Measurements from ENCODE around the gene CDK5R1. TPM values are rescaled to one million over a fixed set of nuclear protein-coding genes. Genes with fewer than 3 reads are reported as not detected.
A peak's percentile ranks its signal among the peaks of the same experiment; 100 is the strongest.

The CDK5R1 gene
- total RNA-seq, 1 experiment from 2014 or later, result 0.26 TPM

- no peaks in the 10 kb centered on the region for H3K9me3 ChIP-seq (ENCODE audit: low read length)
- no peaks in the 10 kb centered on the region for H3K9me2 ChIP-seq (replicated peaks; ENCODE audit: insufficient read depth, low read length)
- peaks cover 5% of the 10 kb centered on the region for H3K4me1 ChIP-seq (ENCODE audit: low read length)
- peaks cover 13% of the 10 kb centered on the region; the same call in 1 of the 2 replicates for H4K20me1 ChIP-seq (ENCODE audit: insufficient read depth, low read depth, low read length)
- no peak overlapping the region for H3K9ac ChIP-seq (ENCODE audit: low read length)
- no peak overlapping the region for H3K27ac ChIP-seq (ENCODE audit: low read length)
- H3K79me2 ChIP-seq (ENCODE audit: low read length), result no peaks in the 10 kb centered on the region
- H3K27me3 ChIP-seq (ENCODE audit: low read length), result no peaks in the 10 kb centered on the region
- no peak for DNase-seq
- H2AFZ ChIP-seq (ENCODE audit: low read length), result no peak overlapping the region
- H3K4me2 ChIP-seq (ENCODE audit: low read depth, low read length, poor library complexity, severe bottlenecking), result no peak overlapping the region
- peaks cover 6% of the 10 kb centered on the region; the same call in 1 of the 2 replicates for H3K36me3 ChIP-seq (ENCODE audit: insufficient read depth, low read length)
- no peak overlapping the region for H3K4me3 ChIP-seq (ENCODE audit: low read length)
Measured at GRCh38 chr17:32485261-32486110, 1.3 kb upstream of the CDK5R1 start.

DNA sequence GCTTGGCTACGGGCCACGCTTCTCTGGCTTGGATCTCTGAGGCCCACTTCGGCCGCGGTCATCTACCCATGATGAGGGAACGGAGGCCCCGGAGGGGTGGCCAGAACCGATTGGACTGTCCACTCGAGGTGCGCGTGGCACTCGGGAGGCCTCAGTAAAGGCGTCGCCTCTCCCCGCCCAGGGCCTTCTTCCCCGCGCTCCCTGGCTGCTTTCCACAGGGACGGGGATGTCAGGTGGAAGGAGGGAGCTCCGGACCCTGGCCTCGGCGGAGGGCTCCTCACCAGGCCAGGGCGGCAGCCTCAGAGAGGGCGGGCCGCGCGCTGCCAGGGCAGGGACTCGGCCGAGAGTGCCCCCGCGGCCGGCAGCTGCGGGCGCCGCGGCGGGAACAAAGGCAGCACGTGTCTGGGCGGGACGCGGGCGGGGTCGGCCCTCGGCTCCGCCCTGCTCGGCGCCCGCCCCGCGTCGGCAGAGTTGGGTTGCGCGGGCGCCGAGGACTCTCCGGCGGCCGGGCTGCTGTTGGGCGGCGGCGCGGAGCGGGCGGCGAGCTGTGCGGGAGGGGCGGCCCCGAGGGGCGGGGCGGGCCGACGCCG lies 587 bp upstream of the CDK5R1 start:
- Histone ChIP-seq H3K79me2 (ENCODE audit: low read length) (no peaks in the 10 kb centered on the region), H3K4me2 (ENCODE audit: low read depth, low read length, poor library complexity, severe bottlenecking) (peak overlapping the region; percentile 42), H3K27me3 (ENCODE audit: low read length) (no peaks in the 10 kb centered on the region), H3K9me3 (ENCODE audit: low read length) (no peaks in the 10 kb centered on the region), H3K4me1 (ENCODE audit: low read length) (peaks cover 5% of the 10 kb centered on the region), H3K9me2 (replicated peaks; ENCODE audit: insufficient read depth, low read length) (no peaks in the 10 kb centered on the region), H3K36me3 (ENCODE audit: insufficient read depth, low read length) (0 out of 2 replicates have a peak, but pooled peaks cover 5% of the 10 kb centered on the region), H4K20me1 (ENCODE audit: insufficient read depth, low read depth, low read length) (peaks cover 13% of the 10 kb centered on the region; the same call in 1 of the 2 replicates), H3K4me3 (ENCODE audit: low read length) (peak overlapping the region; percentile 51; the same call in 1 of the 2 replicates), H2AFZ (ENCODE audit: low read length) (peak overlapping the region; percentile 65; the same call in 1 of the 2 replicates), H3K27ac (ENCODE audit: low read length) (no peak overlapping the region), H3K9ac (ENCODE audit: low read length) (peak overlapping the region; percentile 52)
- peak; percentile 87 for DNase-seq

GRCh38 chr17:32487473-32488176 lies 832 bp downstream of the CDK5R1 start:
- Histone ChIP-seq H4K20me1 (ENCODE audit: insufficient read depth, low read depth, low read length) (peaks cover 13% of the 10 kb centered on the region; the same call in 1 of the 2 replicates), H3K79me2 (ENCODE audit: low read length) (no peaks in the 10 kb centered on the region), H3K9me3 (ENCODE audit: low read length) (no peaks in the 10 kb centered on the region), H2AFZ (ENCODE audit: low read length) (no peak overlapping the region), H3K36me3 (ENCODE audit: insufficient read depth, low read length) (no peaks in the 10 kb centered on the region), H3K4me2 (ENCODE audit: low read depth, low read length, poor library complexity, severe bottlenecking) (no peak overlapping the region), H3K27ac (ENCODE audit: low read length) (no peak overlapping the region), H3K9ac (ENCODE audit: low read length) (no peak overlapping the region), H3K27me3 (ENCODE audit: low read length) (no peaks in the 10 kb centered on the region), H3K4me1 (ENCODE audit: low read length) (peaks cover 6% of the 10 kb centered on the region), H3K9me2 (replicated peaks; ENCODE audit: insufficient read depth, low read length) (no peaks in the 10 kb centered on the region), H3K4me3 (ENCODE audit: low read length) (no peak overlapping the region)
- DNase-seq, result no peak

DNA sequence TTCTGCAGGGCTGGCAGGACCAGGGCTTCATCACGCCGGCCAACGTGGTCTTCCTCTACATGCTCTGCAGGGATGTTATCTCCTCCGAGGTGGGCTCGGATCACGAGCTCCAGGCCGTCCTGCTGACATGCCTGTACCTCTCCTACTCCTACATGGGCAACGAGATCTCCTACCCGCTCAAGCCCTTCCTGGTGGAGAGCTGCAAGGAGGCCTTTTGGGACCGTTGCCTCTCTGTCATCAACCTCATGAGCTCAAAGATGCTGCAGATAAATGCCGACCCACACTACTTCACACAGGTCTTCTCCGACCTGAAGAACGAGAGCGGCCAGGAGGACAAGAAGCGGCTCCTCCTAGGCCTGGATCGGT lies 1.4 kb downstream of the CDK5R1 start:
- Histone ChIP-seq H3K4me1 (ENCODE audit: low read length) (peaks cover 11% of the 10 kb centered on the region), H3K4me2 (ENCODE audit: low read depth, low read length, poor library complexity, severe bottlenecking) (no peak overlapping the region), H3K9me2 (replicated peaks; ENCODE audit: insufficient read depth, low read length) (no peaks in the 10 kb centered on the region), H3K79me2 (ENCODE audit: low read length) (no peaks in the 10 kb centered on the region), H3K9ac (ENCODE audit: low read length) (no peak overlapping the region), H3K4me3 (ENCODE audit: low read length) (no peak overlapping the region), H3K27ac (ENCODE audit: low read length) (no peak overlapping the region), H3K9me3 (ENCODE audit: low read length) (no peaks in the 10 kb centered on the region), H3K27me3 (ENCODE audit: low read length) (no peaks in the 10 kb centered on the region), H2AFZ (ENCODE audit: low read length) (no peak overlapping the region), H4K20me1 (ENCODE audit: insufficient read depth, low read depth, low read length) (peaks cover 13% of the 10 kb centered on the region; the same call in 1 of the 2 replicates), H3K36me3 (ENCODE audit: insufficient read depth, low read length) (no peaks in the 10 kb centered on the region)
- no peak for DNase-seq

GRCh38 chr17:32488604-32489180 lies 1.9 kb downstream of the CDK5R1 start:
- peaks cover 11% of the 10 kb centered on the region for H3K4me1 ChIP-seq (ENCODE audit: low read length)
- no peaks in the 10 kb centered on the region for H3K9me3 ChIP-seq (ENCODE audit: low read length)
- peaks cover 13% of the 10 kb centered on the region; the same call in 1 of the 2 replicates for H4K20me1 ChIP-seq (ENCODE audit: insufficient read depth, low read depth, low read length)
- H3K36me3 ChIP-seq (ENCODE audit: insufficient read depth, low read length), result no peaks in the 10 kb centered on the region
- no peak overlapping the region for H3K9ac ChIP-seq (ENCODE audit: low read length)
- no peak overlapping the region for H2AFZ ChIP-seq (ENCODE audit: low read length)
- no peak overlapping the region for H3K4me3 ChIP-seq (ENCODE audit: low read length)
- H3K27me3 ChIP-seq (ENCODE audit: low read length), result no peaks in the 10 kb centered on the region
- H3K9me2 ChIP-seq (replicated peaks; ENCODE audit: insufficient read depth, low read length), result no peaks in the 10 kb centered on the region
- no peak for DNase-seq
- H3K4me2 ChIP-seq (ENCODE audit: low read depth, low read length, poor library complexity, severe bottlenecking), result no peak overlapping the region
- H3K79me2 ChIP-seq (ENCODE audit: low read length), result no peaks in the 10 kb centered on the region
- H3K27ac ChIP-seq (ENCODE audit: low read length), result no peak overlapping the region

- Histone ChIP-seq H3K27ac (ENCODE audit: low read length) (no peak overlapping the region), H4K20me1 (ENCODE audit: insufficient read depth, low read depth, low read length) (0 out of 2 replicates have a peak, but pooled peaks cover 13% of the 10 kb centered on the region), H3K4me3 (ENCODE audit: low read length) (no peak overlapping the region), H3K27me3 (ENCODE audit: low read length) (no peaks in the 10 kb centered on the region), H3K4me1 (ENCODE audit: low read length) (peaks cover 11% of the 10 kb centered on the region), H3K9me3 (ENCODE audit: low read length) (no peaks in the 10 kb centered on the region), H3K79me2 (ENCODE audit: low read length) (no peaks in the 10 kb centered on the region), H3K9me2 (replicated peaks; ENCODE audit: insufficient read depth, low read length) (no peaks in the 10 kb centered on the region), H3K4me2 (ENCODE audit: low read depth, low read length, poor library complexity, severe bottlenecking) (no peak overlapping the region), H3K9ac (ENCODE audit: low read length) (no peak overlapping the region), H2AFZ (ENCODE audit: low read length) (no peak overlapping the region), H3K36me3 (ENCODE audit: insufficient read depth, low read length) (no peaks in the 10 kb centered on the region)
- no peak for DNase-seq
Measured at GRCh38 chr17:32489320-32490100, 2.7 kb downstream of the CDK5R1 start.

DNA sequence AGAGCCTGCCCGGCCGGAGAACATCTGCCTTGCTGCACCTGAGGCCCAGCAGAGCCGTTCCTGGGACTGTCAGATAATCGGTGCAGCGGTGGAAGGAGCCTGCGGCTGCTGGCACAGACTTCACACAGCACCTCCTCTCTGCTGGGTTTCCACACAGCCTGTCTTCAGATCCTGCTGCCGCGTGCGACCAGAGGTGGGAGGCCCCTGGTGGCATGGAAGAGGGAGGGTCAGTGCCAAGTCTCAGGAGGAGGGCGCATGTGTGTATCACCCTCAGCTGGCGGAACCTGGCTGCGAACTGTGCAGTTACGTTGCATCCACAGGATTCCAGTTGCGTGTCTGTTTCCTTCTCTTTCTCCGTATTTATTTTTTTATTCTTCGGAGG lies 3.3 kb downstream of the CDK5R1 start:
- no peak for DNase-seq
- Histone ChIP-seq H3K4me1 (ENCODE audit: low read length) (peaks cover 11% of the 10 kb centered on the region), H2AFZ (ENCODE audit: low read length) (no peak overlapping the region), H3K27me3 (ENCODE audit: low read length) (no peaks in the 10 kb centered on the region), H3K4me3 (ENCODE audit: low read length) (no peak overlapping the region), H4K20me1 (ENCODE audit: insufficient read depth, low read depth, low read length) (0 out of 2 replicates have a peak, but pooled peaks cover 13% of the 10 kb centered on the region), H3K9me3 (ENCODE audit: low read length) (no peaks in the 10 kb centered on the region), H3K9ac (ENCODE audit: low read length) (no peak overlapping the region), H3K36me3 (ENCODE audit: insufficient read depth, low read length) (no peaks in the 10 kb centered on the region), H3K79me2 (ENCODE audit: low read length) (no peaks in the 10 kb centered on the region), H3K27ac (ENCODE audit: low read length) (no peak overlapping the region), H3K9me2 (replicated peaks; ENCODE audit: insufficient read depth, low read length) (no peaks in the 10 kb centered on the region), H3K4me2 (ENCODE audit: low read depth, low read length, poor library complexity, severe bottlenecking) (no peak overlapping the region)
